HepG2 (cell line): ENCODE measurements around the gene KIR3DL2. TPM values are rescaled to one million over a fixed set of nuclear protein-coding genes. Genes with fewer than 3 reads are reported as not detected.
"Not testable (repeated sequence)": the region's sequence is repeated elsewhere in the genome, so short reads cannot be mapped to it uniquely, and the experiment has no call there.

Experiments used
- ATAC-seq: fragments of 200-7000 bp; cut with Tn5 transposase; 3 replicates; pipeline ENCODE4 v1.9.1; 2020; ENCODE audit warnings: mild to moderate bottlenecking, moderate library complexity
- BruUV-seq: library from RNA; stranded (reverse); fragments of 400-500 nt; replicated peaks from 2 replicates; lab custom pipeline; 2021; lab: Mats Ljungman, UMichigan
- CTCF ChIA-PET: fragments of 300-600 bp; formaldehyde crosslinking; extraction: SDS; loops from one replicate; lab custom pipeline; 2021; ENCODE audit warnings: low total read pairs, inconsistent platforms, low intra/inter-chr PET ratio; lab: Yijun Ruan, JAX
- POLR2A ChIA-PET: fragments of 350-600 bp; sonication (Branson Sonifier 250); formaldehyde crosslinking; loops from one replicate; lab custom pipeline; 2020; ENCODE audit warnings: antibody characterized with exemption, inconsistent platforms; lab: Yijun Ruan, JAX
- DNase-seq: peaks from one replicate; pipeline ENCODE4 v3.0.0-alpha.2; 2015; ENCODE audit warnings: low spot score
- FAIRE-seq: peaks from 3 replicates; lab custom pipeline; 2011; peaks lifted over from hg19 to GRCh38; lab: Jason Lieb, UNC
- H2AFZ ChIP-seq: one replicate; pipeline ENCODE4 v1.6.1; 2011; ENCODE audit warnings: low read length, inconsistent platforms
- H3K27ac ChIP-seq: fragments of 300-600 bp; 3 replicates; pipeline ENCODE4 v1.8.0; 2011; ENCODE audit warnings: mixed run types, mild to moderate bottlenecking, mixed read lengths, low read length, inconsistent platforms; ENCODE audit not compliant: insufficient read depth; ENCODE audit errors: extremely low read length
- H3K27me3 ChIP-seq, 2 experiments: fragments of 200-600 bp in 1 of 2; 2 replicates in 1 of 2; 3 replicates in 1 of 2; pipeline versions ENCODE4 v1.6.0 to v1.8.0; 2011; ENCODE audit warnings: low read length in 2 of 2, mild to moderate bottlenecking in 2 of 2, moderate library complexity in 2 of 2, inconsistent platforms in 1 of 2; ENCODE audit not compliant: insufficient read depth in 2 of 2, control insufficient read depth in 1 of 2
- H3K36me3 ChIP-seq, 2 experiments: fragments of 200-600 bp in 1 of 2; replicated peaks in 1 of 2; 2 replicates in 1 of 2; 3 replicates in 1 of 2; pipeline versions ENCODE4 v1.5.1 to v1.8.0; 2011; ENCODE audit warnings: low read length in 2 of 2, inconsistent platforms in 1 of 2; ENCODE audit not compliant: insufficient read depth in 2 of 2, control insufficient read depth in 1 of 2
- H3K4me1 ChIP-seq: 2 replicates; pipeline ENCODE4 v1.5.1; 2012; ENCODE audit warnings: low read length, inconsistent platforms; ENCODE audit not compliant: insufficient read depth
- H3K4me2 ChIP-seq: 2 replicates; pipeline ENCODE4 v1.6.0; 2011; ENCODE audit warnings: low read depth, low read length, inconsistent platforms
- H3K4me3 ChIP-seq, 3 experiments: fragments of 200-600 bp in 1 of 3; sonication (generic), shearing (Covaris generic) in 1 of 3; replicated peaks in 1 of 3; 2 replicates each; pipeline ENCODE4 v1.5.1; 2011 to 2016; ENCODE audit warnings: low read length in 3 of 3, inconsistent platforms in 2 of 3, low read depth in 2 of 3, mild to moderate bottlenecking in 2 of 3, control low read depth in 1 of 3, mixed read lengths in 1 of 3; ENCODE audit not compliant: insufficient read depth in 1 of 3
- H3K79me2 ChIP-seq: one replicate; pipeline ENCODE4 v1.6.1; 2011; ENCODE audit warnings: low read length, inconsistent platforms; ENCODE audit not compliant: insufficient read depth
- H3K9ac ChIP-seq: 2 replicates; pipeline ENCODE4 v1.6.0; 2011; ENCODE audit warnings: mild to moderate bottlenecking, low read depth, low read length, inconsistent platforms; ENCODE audit not compliant: insufficient read depth
- H3K9me3 ChIP-seq: 2 replicates; pipeline ENCODE4 v1.5.1; 2012; ENCODE audit warnings: mild to moderate bottlenecking, low read length
- H4K20me1 ChIP-seq: 2 replicates; pipeline ENCODE4 v1.6.0; 2011; ENCODE audit warnings: inconsistent platforms, mild to moderate bottlenecking, low read length, moderate library complexity; ENCODE audit not compliant: insufficient read depth
- ARID3A ChIP-seq: IDR thresholded peaks from 2 replicates; pipeline ENCODE4 v1.6.1; 2012; ENCODE audit warnings: low read depth, low read length, improper control_type of control experiment
- FOSL1 ChIP-seq: sonication (generic); formaldehyde crosslinking; IDR thresholded peaks from 2 replicates; pipeline ENCODE4 v1.9.0; 2021; ENCODE audit warnings: missing genetic modification reagents, borderline replicate concordance
- FOXP1 ChIP-seq, 2 experiments: fragments of 450-650 bp in 1 of 2; IDR thresholded peaks; 2 replicates each; pipeline ENCODE4 v1.6.1; 2017 to 2018; ENCODE audit warnings: antibody characterized with exemption in 1 of 2
- HOXD1 ChIP-seq: sonication (generic); formaldehyde crosslinking; IDR thresholded peaks from 2 replicates; pipeline ENCODE4 v1.5.0; 2020; ENCODE audit warnings: missing genetic modification reagents
- IKZF4 ChIP-seq: sonication (generic); formaldehyde crosslinking; IDR thresholded peaks from 2 replicates; pipeline ENCODE4 v1.5.1; 2020; ENCODE audit warnings: borderline replicate concordance, mild to moderate bottlenecking, low read depth, missing genetic modification reagents; ENCODE audit errors: not compliant biosample characterization
- MTF1 ChIP-seq: sonication (generic); formaldehyde crosslinking; IDR thresholded peaks from 2 replicates; pipeline ENCODE4 v1.5.0; 2020; ENCODE audit warnings: missing genetic modification reagents
- PLSCR1 ChIP-seq: sonication (generic); formaldehyde crosslinking; IDR thresholded peaks from 2 replicates; pipeline ENCODE4 v1.5.0; 2020; ENCODE audit warnings: missing genetic modification reagents, mild to moderate bottlenecking, borderline replicate concordance
- RARG ChIP-seq: sonication (generic); formaldehyde crosslinking; IDR thresholded peaks from 2 replicates; pipeline ENCODE4 v1.4.0; 2020; ENCODE audit warnings: low read depth, mild to moderate bottlenecking, missing genetic modification reagents
- RXRA ChIP-seq: sonication (generic); formaldehyde crosslinking; IDR thresholded peaks from 2 replicates; pipeline ENCODE4 v1.5.1; 2020; ENCODE audit warnings: missing genetic modification reagents
- SKI ChIP-seq: fragments of 450-650 bp; IDR thresholded peaks from one replicate; pipeline ENCODE4 v1.6.1; 2018; ENCODE audit warnings: mild to moderate bottlenecking; ENCODE audit not compliant: partially characterized antibody
- TIGD3 ChIP-seq: sonication (generic); formaldehyde crosslinking; IDR thresholded peaks from 2 replicates; pipeline ENCODE4 v1.5.1; 2020; ENCODE audit warnings: mild to moderate bottlenecking, missing genetic modification reagents, borderline replicate concordance
- TRIM24 ChIP-seq: sonication (generic); formaldehyde crosslinking; IDR thresholded peaks from 2 replicates; pipeline ENCODE4 v1.8.0; 2022; ENCODE audit warnings: mild to moderate bottlenecking, missing genetic modification reagents
- ZFX ChIP-seq: sonication (generic); formaldehyde crosslinking; IDR thresholded peaks from 2 replicates; pipeline ENCODE4 v1.4.0; 2020; ENCODE audit warnings: mild to moderate bottlenecking, low read depth, missing genetic modification reagents, moderate library complexity
- ZNF44 ChIP-seq: sonication (generic); formaldehyde crosslinking; IDR thresholded peaks from 2 replicates; pipeline ENCODE4 v1.5.1; 2020; ENCODE audit warnings: mild to moderate bottlenecking, missing genetic modification reagents
- ZSCAN25 ChIP-seq: sonication (generic); formaldehyde crosslinking; IDR thresholded peaks from 2 replicates; pipeline ENCODE4 v1.8.0; 2022; ENCODE audit warnings: mild to moderate bottlenecking, missing genetic modification reagents
- WGBS: methylation state at CpG from one replicate; pipeline ENCODE4 v1.1.6; 2017; ENCODE audit warnings: low lambda C conversion rate; 5-methylcytosine and 5-hydroxymethylcytosine counted together
- in situ Hi-C: cut with HindIII; loops from 2 replicates; pipeline ENCODE4 v1.10.0; 2017; ENCODE audit warnings: low pct_unique_long_range_greater_than_20kb; ENCODE audit not compliant: extremely low pct_ligation_motif_present
- intact Hi-C: fragments of 100-400 bp; cut with micrococcal nuclease; formaldehyde crosslinking; loops from one replicate; pipeline ENCODE4 v1.10.0; 2022; ENCODE audit not compliant: unreplicated experiment
- polyA plus RNA-seq, 8 experiments: library from polyadenylated mRNA; depleted of rRNA in 3 of 8; stranded (reverse) in 7 of 8; unstranded in 1 of 8; fragments of >200 nt; fragmentation: Illumina TruSeq in 4 of 8; extraction: Trizol in 4 of 8; gene quantifications; 2 replicates each; pipeline versions ENCODE4 v1.2.1 to v1.2.3, GENCODE V29; 2011 to 2016; ENCODE audit warnings: low read depth in 4 of 8, missing spikeins in 1 of 8, mixed read lengths in 1 of 8; ENCODE audit not compliant: insufficient read depth in 1 of 8
- total RNA-seq, 5 experiments: library from RNA; depleted of rRNA; stranded (reverse); fragments of >200 nt; fragmentation: Illumina TruSeq; extraction: Trizol; gene quantifications; 2 replicates each; pipeline ENCODE4 v1.2.3, GENCODE V29; 2016; ENCODE audit warnings: low read depth in 1 of 5

The KIR3DL2 gene
- total and polyA plus RNA-seq, 2 of the 13 experiments (the other 11 are each of a cell fraction or from before 2014, with no cell fraction given), result not detected

- no peak for TF ChIP-seq FOSL1 (CRISPR knock-in tag)
- no peak for TF ChIP-seq RXRA
- TF ChIP-seq, all 625 proteins: peak for 0
Measured at GRCh38 chr19:54850930-54851329, 687 bp downstream of the KIR3DL2 start (continued).

GRCh38 chr19:54851353-54851752, 1.1 kb downstream of the KIR3DL2 start:
- in situ Hi-C loops, result no loop called here
- no peak overlapping the region for H2AFZ ChIP-seq
- FAIRE-seq (no peak), ATAC-seq (no peak), DNase-seq (no peak)
- no peak overlapping the region for H3K27ac ChIP-seq
- no peaks in the 10 kb centered on the region for H3K79me2 ChIP-seq
- H4K20me1 ChIP-seq, result no peaks in the 10 kb centered on the region
- H3K4me1 ChIP-seq, result no peaks in the 10 kb centered on the region
- TF ChIP-seq ZFX (CRISPR knock-in tag), result no peak
- TF ChIP-seq ZSCAN25 (CRISPR knock-in tag), result no peak
- TF ChIP-seq HOXD1 (CRISPR knock-in tag), result no peak
- no peak for TF ChIP-seq RARG (CRISPR knock-in tag)
- TF ChIP-seq IKZF4 (CRISPR knock-in tag), result no peak
- TF ChIP-seq ZNF44 (CRISPR knock-in tag), result no peak
- no peak for TF ChIP-seq SKI
- TF ChIP-seq FOXP1 (IDR thresholded peaks at IDR 0.05), result no peak
- no peak for TF ChIP-seq FOXP1 (CRISPR knock-in tag; IDR thresholded peaks at IDR 0.05)
- no peak for TF ChIP-seq PLSCR1 (CRISPR knock-in tag)
- no peak for TF ChIP-seq ARID3A
- no peak for TF ChIP-seq TIGD3 (CRISPR knock-in tag)
- TF ChIP-seq MTF1 (CRISPR knock-in tag), result no peak
- TF ChIP-seq TRIM24 (CRISPR knock-in tag), result no peak
- no peak overlapping the region for H3K4me3 ChIP-seq
- no peaks in the 10 kb centered on the region for H3K9me3 ChIP-seq
- WGBS, result 5% methylated on average over 7 of the region's 7 CpGs
- BruUV-seq, result no TSS peak
- H3K9ac ChIP-seq, result no peak overlapping the region
- intact Hi-C loops, result no loop called here
- CTCF ChIA-PET, result no interaction called here
- H3K4me2 ChIP-seq, result no peak overlapping the region
- peaks cover 0 to 11% of the 10 kb centered on the region in 2 experiments; a peak in 1 of 5 replicates for H3K27me3 ChIP-seq
- POLR2A ChIA-PET, result no interaction called here
- no peaks in the 10 kb centered on the region for H3K36me3 ChIP-seq

GRCh38 chr19:54855241-54855640, 5.0 kb downstream of the KIR3DL2 start:
- H3K27me3 ChIP-seq, POLR2A ChIA-PET, BruUV-seq, H3K4me1 ChIP-seq, CTCF ChIA-PET, H2AFZ ChIP-seq, intact Hi-C loops, in situ Hi-C loops, H3K36me3 ChIP-seq, FAIRE-seq, H3K9ac ChIP-seq, ATAC-seq, H3K4me3 ChIP-seq, H4K20me1 ChIP-seq, DNase-seq, H3K9me3 ChIP-seq, H3K27ac ChIP-seq, H3K4me2 ChIP-seq, H3K79me2 ChIP-seq: not testable (repeated sequence)
- 0% methylated on average over 1 of the region's 1 CpG for WGBS
